Stimulated activated CD8-positive, alpha-beta memory T cell treated with anti-CD3 and anti-CD28 coated beads, Interleukin-15, amount 100 ng/mL, for 4 hours (primary cell): Measurements from ENCODE around the gene ANXA8.

ENCODE experiments used
- DNase-seq, 2 donors: peaks; one replicate each; pipeline ENCODE4 v3.0.0-alpha.2; 2020; ENCODE audit warnings: low read depth in 2 of 2

ANXA8 gene

DNA sequence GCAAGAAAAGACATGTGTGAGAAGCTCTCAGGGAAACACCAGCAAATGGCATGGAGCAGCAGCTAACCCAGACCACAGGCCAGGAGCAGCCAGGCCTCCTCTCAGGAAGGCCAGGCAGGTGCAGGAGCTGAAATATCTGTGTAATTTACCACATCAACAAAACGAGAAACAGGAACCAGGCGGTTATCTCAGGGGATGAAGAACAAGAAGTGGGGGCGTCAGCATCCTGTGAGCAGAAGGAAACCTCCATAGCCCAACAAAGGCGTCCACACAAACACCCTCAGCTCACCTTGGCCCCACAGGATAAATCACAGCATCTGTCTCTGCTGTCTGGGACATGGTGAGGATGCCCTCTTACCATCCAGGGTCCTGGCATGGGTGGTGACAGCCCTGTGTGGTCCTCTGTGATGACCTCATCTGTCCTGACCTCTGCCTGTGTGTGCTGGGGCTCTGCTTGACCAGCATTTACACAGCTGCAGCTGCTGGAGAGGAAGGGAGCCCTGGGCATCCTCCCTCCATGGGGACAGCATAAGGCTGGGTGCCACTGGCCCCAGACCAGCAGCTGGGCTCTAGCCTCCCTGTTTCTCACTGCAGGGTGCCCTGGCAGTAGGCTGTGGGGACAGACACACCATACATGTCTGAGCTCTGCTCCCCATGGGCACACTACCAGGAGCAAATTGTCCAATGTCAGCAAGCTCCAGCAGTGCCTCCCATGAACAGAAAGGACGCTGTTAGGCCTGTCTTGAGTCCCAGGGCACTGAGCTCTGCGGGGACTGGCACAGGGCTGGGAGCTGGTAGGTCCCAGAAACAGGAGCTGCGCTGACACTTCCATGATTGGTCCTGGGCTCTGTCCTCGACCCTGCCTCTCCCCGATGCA, 34.6 kb downstream of the ANXA8 start:
- DNase-seq, result no peak

DNA sequence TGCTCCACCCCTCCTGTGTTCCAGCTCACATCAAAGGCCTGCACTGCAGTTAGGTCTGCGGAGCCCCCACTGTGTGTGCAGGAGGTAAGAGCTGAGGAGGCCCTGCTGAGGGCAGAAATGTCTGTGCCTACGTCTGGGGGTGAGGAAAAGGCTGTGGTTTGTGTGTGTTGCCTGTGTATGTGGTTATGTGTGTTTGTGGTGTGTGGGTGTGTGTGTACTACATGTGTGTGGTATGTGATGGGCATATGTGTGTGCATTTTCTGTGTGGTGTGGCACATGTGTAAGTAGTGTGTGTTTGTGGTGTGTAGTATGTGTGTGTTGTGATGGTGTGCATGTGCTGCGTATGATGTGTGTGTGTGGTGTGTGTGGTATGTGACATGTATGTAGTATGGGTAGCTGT, 36.2 kb downstream of the ANXA8 start:
- DNase-seq, result no peak

DNA sequence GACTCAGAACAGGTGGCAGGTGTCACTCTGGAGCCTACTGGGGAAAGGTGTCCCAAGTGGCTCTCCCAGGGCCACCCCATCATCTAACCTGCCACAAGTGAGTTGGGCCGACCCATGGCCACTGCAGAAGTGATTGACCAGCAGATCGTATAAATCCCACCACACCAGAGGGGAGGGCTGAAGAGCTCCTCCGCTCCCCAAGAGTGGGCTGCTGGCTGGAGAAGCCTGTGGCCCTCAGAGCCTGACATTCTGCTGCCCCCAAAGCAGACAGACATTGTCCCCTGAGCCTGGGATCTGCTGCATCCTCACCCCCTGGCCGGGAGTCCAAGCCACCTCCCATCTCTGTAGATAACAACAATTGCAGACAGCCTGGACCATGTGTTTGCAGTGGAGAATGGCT, 36.7 kb downstream of the ANXA8 start:
- DNase-seq, result no peak

- DNase-seq, result no peak
Observed at GRCh38 chr10:47445720-47446119, 38.2 kb downstream of the ANXA8 start.

DNA sequence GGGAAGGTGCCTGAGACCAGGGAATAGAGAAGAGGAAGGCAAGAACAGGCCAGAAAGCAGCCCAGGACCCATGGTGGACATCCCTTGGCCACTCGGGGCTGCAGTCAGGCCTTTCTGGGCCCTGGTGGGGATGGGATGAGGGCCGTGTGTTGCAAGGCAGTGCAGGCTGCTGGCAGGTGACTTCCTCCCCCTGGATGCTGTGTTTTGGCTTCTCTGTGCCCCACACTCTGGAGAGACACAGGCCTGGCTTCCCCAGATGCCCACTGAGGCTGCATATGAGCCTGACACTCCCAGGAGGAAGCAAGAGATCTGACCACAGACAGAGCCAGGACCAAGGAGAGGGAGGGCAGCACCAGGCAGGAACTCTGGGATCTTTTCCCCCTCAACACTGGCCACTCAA, 39.9 kb downstream of the ANXA8 start:
- DNase-seq, result no peak

- no peak for DNase-seq
Observed at GRCh38 chr10:47443145-47443544, 40.8 kb downstream of the ANXA8 start.

GRCh38 chr10:47442351-47442750, 41.6 kb downstream of the ANXA8 start:
- DNase-seq, result no peak

DNA sequence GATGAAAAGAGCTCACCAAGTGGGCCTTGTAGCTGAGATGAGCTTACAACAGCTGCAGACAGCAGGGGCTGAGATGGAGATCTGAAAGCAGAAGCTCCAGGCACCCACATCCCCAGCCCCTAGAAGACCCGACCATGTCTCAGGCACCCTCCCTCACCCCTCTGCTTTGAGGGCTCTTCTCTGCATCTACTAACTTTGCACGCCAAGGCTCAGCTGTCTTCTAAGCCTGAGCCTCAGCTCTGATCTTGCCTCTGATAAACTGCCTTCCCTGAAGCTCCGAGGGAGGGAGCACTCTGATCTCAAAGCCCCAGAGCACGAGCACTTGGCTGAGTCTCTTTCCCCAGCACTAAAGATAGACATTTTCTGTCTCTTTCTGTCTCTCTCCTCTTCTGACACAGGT, 42.0 kb downstream of the ANXA8 start:
- no peak for DNase-seq

DNA sequence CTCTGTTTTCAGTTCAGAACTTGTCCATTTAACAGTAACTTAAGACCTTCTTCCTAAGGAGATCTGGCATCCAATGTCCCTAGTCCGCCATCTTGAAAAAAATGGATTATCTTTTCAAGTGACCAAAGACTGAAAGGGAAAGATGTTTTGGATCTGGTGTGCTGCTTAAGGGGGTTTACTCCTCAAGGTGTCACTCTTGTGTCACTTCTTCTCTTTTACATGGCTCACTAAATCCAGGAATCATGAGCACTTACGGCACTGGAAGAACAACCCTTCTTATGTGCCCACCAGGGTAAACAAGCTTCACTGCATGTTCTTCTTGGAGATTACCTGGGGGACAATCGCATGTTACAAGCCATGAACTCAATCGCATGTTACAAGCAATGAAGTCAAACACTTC, 43.7 kb downstream of the ANXA8 start:
- no peak for DNase-seq

DNA sequence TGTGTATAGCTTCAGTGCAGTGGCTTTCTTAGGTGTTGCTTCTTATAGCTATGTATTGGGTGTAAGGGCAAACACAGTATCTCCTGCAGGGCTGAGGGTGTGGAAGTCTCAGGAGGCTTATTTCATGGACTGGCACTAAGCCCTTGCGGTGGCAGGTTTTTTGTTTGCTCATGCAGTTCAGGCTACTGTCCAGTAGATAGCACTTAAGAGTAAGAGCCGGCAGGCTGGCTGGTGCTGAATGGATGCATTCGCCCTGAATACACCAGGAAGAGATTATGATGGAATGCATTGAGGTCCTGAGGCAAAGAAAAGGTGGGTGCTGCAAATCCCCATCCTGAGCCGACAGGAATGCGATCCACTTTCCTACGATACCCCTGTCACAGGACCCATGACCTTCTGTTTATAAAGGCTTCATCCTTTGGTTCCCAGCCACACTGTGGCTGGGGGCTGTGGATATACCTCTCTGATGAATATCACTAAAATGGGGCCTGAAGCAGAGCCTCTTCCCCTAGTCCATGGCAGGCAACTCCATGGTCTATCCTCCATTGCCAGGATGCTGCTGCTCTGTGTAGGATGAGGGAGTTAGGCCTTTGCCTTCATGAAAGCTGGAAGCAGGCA, 44.9 kb downstream of the ANXA8 start:
- no peak for DNase-seq

DNA sequence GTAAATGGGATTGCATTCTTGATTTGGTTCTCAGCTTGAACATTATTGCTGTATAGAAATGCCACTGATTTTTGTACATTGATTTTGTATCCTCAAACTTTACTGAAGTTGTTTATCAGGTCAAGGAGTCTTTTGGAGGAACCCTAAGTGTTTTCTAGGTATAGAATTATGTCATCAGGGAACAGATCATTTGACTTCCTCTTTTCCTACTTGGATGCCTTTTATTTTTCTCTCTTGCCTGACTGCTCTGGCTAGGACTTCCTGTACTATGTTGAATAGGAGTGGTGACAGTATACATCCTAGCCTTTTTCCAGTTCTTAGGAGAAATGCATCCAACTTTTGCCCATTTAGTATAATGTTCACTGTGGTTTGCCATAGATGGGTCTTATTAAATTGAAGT, 48.8 kb downstream of the ANXA8 start:
- no peak for DNase-seq

DNA sequence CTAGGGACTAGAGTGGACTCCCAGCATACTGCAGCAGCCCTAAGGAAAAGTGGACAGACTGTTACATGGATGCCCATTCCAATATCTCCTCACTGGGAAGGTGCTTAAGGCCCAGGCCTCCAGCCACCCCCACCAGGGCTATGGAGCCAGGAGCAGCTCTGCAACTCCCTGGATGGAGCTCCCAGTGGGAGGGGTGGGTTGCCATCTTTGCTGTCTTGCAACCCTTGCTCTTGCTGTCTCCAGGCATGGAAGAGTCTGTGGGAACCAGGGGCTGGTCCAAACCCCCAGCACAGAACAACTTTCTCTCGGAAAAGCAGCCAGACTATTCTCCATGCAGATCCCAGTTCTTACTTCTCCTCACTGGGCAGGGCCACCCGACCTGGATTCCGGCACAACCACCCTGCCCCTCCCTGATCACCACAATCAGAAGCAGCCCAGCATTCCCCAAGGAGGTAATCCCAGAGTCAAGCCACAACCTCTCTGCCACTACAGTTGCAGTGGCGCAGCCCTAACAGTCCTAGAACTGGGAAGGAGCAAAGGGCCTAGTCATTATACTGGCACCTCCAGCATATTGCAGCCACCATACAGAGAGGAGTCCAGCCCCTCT, 58.0 kb downstream of the ANXA8 start:
- no peak for DNase-seq

DNA sequence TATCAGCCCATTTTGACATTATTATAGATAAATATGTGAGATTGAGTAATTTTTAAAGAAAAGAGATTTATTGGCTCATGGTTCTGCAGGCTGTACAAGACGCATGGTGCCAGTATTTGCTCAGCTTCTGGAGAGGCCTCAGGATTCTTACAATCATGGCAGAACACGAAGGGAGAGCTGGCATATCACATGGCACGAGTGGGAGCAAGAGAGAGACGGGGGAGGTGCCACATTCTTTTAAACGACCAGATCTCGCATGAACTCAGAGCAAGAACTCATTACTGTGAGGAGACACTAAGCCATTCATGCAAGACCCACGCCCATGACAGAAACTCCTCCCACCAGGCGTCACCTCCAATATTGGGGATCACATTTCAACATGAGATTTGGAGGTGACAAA, 59.7 kb downstream of the ANXA8 start:
- DNase-seq, result no peak

- no peak for DNase-seq
Observed at GRCh38 chr10:47423476-47423875, 60.4 kb downstream of the ANXA8 start.

DNA sequence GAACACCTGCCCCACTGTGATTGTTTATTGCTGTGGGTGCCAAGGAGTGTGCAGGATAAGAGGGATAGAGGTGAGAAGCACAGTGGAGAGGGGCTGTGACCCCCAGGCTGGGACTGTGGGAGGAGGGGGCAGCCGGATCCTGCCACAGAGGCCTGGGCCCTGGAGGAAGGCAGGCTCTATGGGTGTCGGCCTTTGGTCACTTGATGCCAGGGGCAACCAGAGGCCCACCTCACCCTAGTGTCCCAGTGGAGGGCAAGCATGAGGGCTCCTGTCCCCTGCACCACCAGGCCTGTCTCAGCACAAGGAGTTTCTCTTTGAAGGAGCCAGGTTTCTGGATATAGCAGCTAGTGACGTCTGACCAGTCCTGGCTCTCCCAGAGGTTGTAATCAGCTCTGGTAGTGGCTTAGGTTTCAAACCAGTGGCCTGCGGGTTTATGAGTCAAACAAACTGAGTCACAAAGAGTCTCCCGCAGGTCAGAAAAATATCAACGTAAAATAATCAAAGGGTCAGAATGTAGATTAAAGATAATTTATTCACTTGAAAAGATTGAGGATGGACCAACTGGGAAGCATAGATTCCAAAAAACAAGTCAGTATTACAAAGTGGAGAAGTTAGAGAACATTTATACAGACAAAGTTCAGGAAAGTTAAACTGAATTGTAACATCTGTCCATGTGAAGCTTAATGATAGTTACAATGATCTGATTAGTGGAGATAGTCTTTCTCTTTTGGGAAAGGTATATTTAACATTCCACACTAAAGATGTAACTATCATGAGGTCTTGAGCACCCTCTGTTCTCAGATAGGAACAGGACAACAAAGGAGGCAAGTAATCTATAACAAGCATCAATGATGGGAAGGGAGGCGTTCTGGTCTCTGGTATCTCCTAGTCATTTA, 62.6 kb downstream of the ANXA8 start:
- DNase-seq, result no peak

DNA sequence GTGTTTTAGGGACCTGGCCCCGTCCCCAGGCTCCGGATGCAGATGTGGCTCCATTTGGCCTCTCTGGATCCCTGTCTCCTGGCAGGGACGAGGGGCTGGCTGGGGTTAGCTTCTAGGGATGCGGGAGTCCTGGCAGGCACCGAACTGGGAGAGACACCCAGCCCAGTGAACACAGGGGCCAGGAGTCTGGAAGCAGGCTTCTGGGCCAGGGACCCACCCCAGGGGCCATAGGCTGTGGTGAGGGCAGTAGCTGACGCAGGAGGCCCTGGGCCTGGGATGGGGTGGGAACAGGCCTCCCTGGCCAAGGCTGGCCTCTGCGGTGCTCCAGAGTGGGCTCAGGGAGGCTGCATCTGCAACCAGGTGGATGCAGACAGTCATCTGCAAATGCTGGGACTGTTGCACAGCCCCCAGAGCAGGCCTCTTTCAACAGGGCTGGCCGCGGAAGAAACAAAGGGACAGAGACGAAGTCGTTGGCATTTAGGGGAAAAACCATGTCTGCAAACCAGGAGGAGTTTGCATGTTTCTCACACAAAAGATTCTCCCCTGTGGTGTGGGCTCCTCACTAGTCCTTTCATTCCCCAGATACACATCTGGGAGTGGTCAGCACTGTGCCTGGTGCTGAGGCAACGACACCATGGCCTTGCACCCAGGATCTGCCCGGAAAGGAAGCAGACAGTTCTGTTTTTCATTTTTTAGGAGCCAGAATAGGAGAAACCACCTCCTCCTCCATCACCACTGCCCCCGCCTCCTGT, 63.4 kb downstream of the ANXA8 start:
- no peak for DNase-seq

- no peak for DNase-seq
Observed at GRCh38 chr10:47419421-47419820, 64.5 kb downstream of the ANXA8 start.

DNA sequence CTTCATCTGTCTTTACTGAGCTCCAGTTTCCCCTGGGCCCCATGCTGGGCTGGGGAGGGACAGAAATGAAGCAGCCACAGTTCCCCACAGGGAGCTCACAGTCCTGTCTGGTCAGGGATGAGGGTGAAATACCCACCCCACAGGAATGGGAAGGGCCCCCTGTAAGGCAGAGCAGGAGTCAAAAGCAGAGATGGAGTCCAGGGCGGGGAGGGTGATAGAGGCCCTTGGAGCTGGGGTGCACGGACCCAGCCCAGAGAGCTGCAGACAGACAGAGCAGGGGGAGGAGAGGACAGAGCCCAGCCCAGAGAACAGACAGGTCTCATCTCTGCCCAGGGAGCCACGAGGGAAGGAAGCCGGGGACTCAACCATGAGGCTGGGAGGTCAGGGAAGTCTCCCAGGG, 64.9 kb downstream of the ANXA8 start:
- DNase-seq, result no peak

GRCh38 chr10:47418321-47418720, 65.6 kb downstream of the ANXA8 start:
- DNase-seq, result no peak
